GM12878 (cell line): ENCODE data around the gene ZNFX1. TPM values are rescaled to one million over a fixed set of nuclear protein-coding genes. Genes with fewer than 3 reads are reported as not detected.

ENCODE experiments used
- ATAC-seq: fragments of 200-7000 bp; cut with Tn5 transposase; 3 replicates; pipeline ENCODE4 v1.9.1; 2020; ENCODE audit warnings: mild to moderate bottlenecking, moderate library complexity
- BruUV-seq: library from RNA; stranded (reverse); fragments of 400-500 nt; replicated peaks from 2 replicates; lab custom pipeline; 2021; lab: Mats Ljungman, UMichigan
- CTCF ChIA-PET: fragments of 300-600 bp; sonication (Branson Sonifier 250); formaldehyde crosslinking; extraction: SDS; loops from one replicate; lab custom pipeline; 2021; ENCODE audit warnings: inconsistent platforms; lab: Yijun Ruan, JAX
- POLR2A ChIA-PET: fragments of 350-600 bp; formaldehyde crosslinking; extraction: SDS; loops from one replicate; lab custom pipeline; 2021; ENCODE audit warnings: inconsistent platforms; lab: Charles Lee
- RAD21 ChIA-PET: fragments of 300-600 bp; sonication (Branson Sonifier 250); formaldehyde crosslinking; loops from one replicate; lab custom pipeline; 2023; ENCODE audit warnings: antibody characterized with exemption; ENCODE audit not compliant: unreplicated experiment; lab: Charles Lee
- SMC1A ChIA-PET: fragments of 300-600 bp; sonication (Branson Sonifier 250); formaldehyde crosslinking; loops from one replicate; lab custom pipeline; 2023; ENCODE audit not compliant: unreplicated experiment, uncharacterized antibody; lab: Charles Lee
- DNase-seq: peaks from one replicate; pipeline ENCODE4 v3.0.0-alpha.2; 2011; ENCODE audit warnings: low read depth, low spot score
- FAIRE-seq: peaks from 3 replicates; lab custom pipeline; 2011; peaks lifted over from hg19 to GRCh38; lab: Jason Lieb, UNC
- H2AFZ ChIP-seq: 2 replicates; pipeline ENCODE4 v1.6.0; 2011; ENCODE audit warnings: low read depth, low read length, control low read depth; ENCODE audit not compliant: control insufficient read depth
- H3K27ac ChIP-seq: 2 replicates; pipeline ENCODE4 v1.5.1; 2011; ENCODE audit warnings: control low read depth; ENCODE audit not compliant: control insufficient read depth, insufficient read depth
- H3K27me3 ChIP-seq, 2 experiments: replicated peaks in 1 of 2; 2 replicates each; pipeline versions ENCODE4 v1.6.0 to v1.6.1; 2011; ENCODE audit warnings: low read length in 1 of 2; ENCODE audit not compliant: control insufficient read depth in 2 of 2, insufficient read depth in 2 of 2
- H3K36me3 ChIP-seq, 2 experiments: 2 replicates each; pipeline ENCODE4 v1.5.1; 2011; ENCODE audit warnings: low read length in 1 of 2; ENCODE audit not compliant: control insufficient read depth in 2 of 2, insufficient read depth in 2 of 2
- H3K4me1 ChIP-seq: 2 replicates; pipeline ENCODE4 v1.6.1; 2011; ENCODE audit warnings: mild to moderate bottlenecking, low read length, moderate library complexity, mixed read lengths; ENCODE audit not compliant: control insufficient read depth, insufficient read depth
- H3K4me2 ChIP-seq: 2 replicates; pipeline ENCODE4 v1.6.0; 2011; ENCODE audit warnings: control low read depth; ENCODE audit not compliant: control insufficient read depth, insufficient read depth
- H3K4me3 ChIP-seq: fragments of 200-600 bp; sonication (generic); 2 replicates; pipeline ENCODE4 v1.5.1; 2016
- H3K79me2 ChIP-seq: 2 replicates; pipeline ENCODE4 v1.6.0; 2011; ENCODE audit warnings: low read length; ENCODE audit not compliant: control insufficient read depth, insufficient read depth
- H3K9ac ChIP-seq: 2 replicates; pipeline ENCODE4 v1.8.0; 2011; ENCODE audit warnings: low read length, control low read depth, mixed read lengths; ENCODE audit not compliant: control insufficient read depth, insufficient read depth
- H3K9me3 ChIP-seq: replicated peaks from 3 replicates; pipeline ENCODE4 v1.5.1; 2011; ENCODE audit warnings: mild to moderate bottlenecking, low read length; ENCODE audit not compliant: control insufficient read depth, insufficient read depth
- H4K20me1 ChIP-seq: 2 replicates; pipeline ENCODE4 v1.6.0; 2011; ENCODE audit not compliant: control insufficient read depth, insufficient read depth
- BMI1 ChIP-seq: fragments of 450-650 bp; IDR thresholded peaks from 2 replicates; pipeline ENCODE4 v1.6.1; 2016; ENCODE audit warnings: mild to moderate bottlenecking, moderate library complexity, borderline replicate concordance
- HDAC6 ChIP-seq: fragments of 200-600 bp; sonication (generic); IDR thresholded peaks from one replicate; pipeline ENCODE4 v1.8.0; 2017; ENCODE audit warnings: antibody characterized with exemption; ENCODE audit not compliant: unreplicated experiment
- NR2C1 ChIP-seq: fragments of 450-650 bp; IDR thresholded peaks from 2 replicates; pipeline ENCODE4 v1.6.1; 2017; ENCODE audit warnings: antibody characterized with exemption, mild to moderate bottlenecking, moderate library complexity
- SIN3A ChIP-seq: IDR thresholded peaks from 2 replicates; pipeline ENCODE4 v1.6.1; 2012; ENCODE audit warnings: low read depth, low read length, improper control_type of control experiment
- WRNIP1 ChIP-seq: IDR thresholded peaks from 2 replicates; pipeline ENCODE4 v1.6.1; 2011; ENCODE audit warnings: low read depth, low read length, improper control_type of control experiment, borderline replicate concordance
- WGBS: methylation state at CpG from one replicate; pipeline ENCODE4 v1.1.6; 2016; ENCODE audit warnings: low lambda C conversion rate; ENCODE audit not compliant: insufficient replicate concordance, insufficient coverage; ENCODE audit errors: missing lambda C conversion rate; 5-methylcytosine and 5-hydroxymethylcytosine counted together
- in situ Hi-C: fragments of 300-500 bp; cut with MboI; formaldehyde crosslinking; loops from 9 replicates; pipeline ENCODE4 v1.14.3; 2018; ENCODE audit warnings: mixed read lengths
- intact Hi-C: fragments of 100-400 bp; cut with micrococcal nuclease; formaldehyde crosslinking; loops from one replicate; pipeline ENCODE4 v1.14.2; 2022; ENCODE audit not compliant: unreplicated experiment
- polyA plus RNA-seq, 11 experiments: library from polyadenylated mRNA; depleted of rRNA in 4 of 11; unstranded in 6 of 11; stranded (reverse) in 5 of 11; fragments of >200 nt; fragmentation: Nextera tagmentation in 4 of 11; fragmentation: Illumina TruSeq in 1 of 11; extraction: Ambion mirVana in 4 of 11; extraction: Trizol in 1 of 11; gene quantifications; 1 replicate in 1 of 11; 2 replicates in 10 of 11; pipeline versions ENCODE4 v1.2.1 to v1.2.3, GENCODE V29; 2011 to 2016; ENCODE audit warnings: inconsistent platforms in 2 of 11, missing spikeins in 2 of 11, low read depth in 1 of 11
- total RNA-seq, 4 experiments: library from RNA; depleted of rRNA in 3 of 4; stranded (reverse); fragments of >200 nt in 3 of 4; fragmentation: Illumina TruSeq in 1 of 4; extraction: Trizol in 1 of 4; gene quantifications; 2 replicates each; pipeline versions ENCODE4 v1.2.1 to v1.2.3, GENCODE V29; 2013 to 2021
- TF ChIP-seq, protein P1 (sequence below): fragments of 450-650 bp; IDR thresholded peaks from 2 replicates; pipeline ENCODE4 v1.6.1; 2017; ENCODE audit warnings: borderline replicate concordance

Gene ZNFX1
- total and polyA plus RNA-seq, 10 of the 15 experiments (the other 5 are each of a cell fraction or from before 2014, with no cell fraction given): 7.4 to 31.5 (median 25.6) TPM

DNA sequence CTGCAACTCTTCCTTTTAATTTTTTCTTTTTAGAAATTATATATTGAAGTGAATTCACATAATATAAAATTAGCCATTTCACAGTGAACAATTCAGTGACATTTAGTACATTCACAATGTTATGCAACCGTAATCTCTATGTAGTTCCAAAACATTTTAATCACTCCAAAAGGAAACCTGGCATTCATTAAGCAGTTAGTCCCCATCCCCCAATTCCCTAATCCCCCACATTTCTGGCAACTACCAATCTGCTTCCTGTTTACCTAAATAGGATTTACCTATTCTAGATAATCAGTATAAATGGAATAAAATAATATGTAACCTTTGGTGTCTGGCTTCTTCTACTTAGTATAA lies 67.1 kb downstream of the ZNFX1 start:
- intact Hi-C loops (no loop called here), in situ Hi-C loops (no loop called here)
- ChIA-PET RAD21 (no interaction called here), SMC1A (interaction anchor here (1.5 kb wide), 1 partner anchor 78 kb away, joined by 6 read pairs; no protein-coding TSS in a partner anchor), CTCF (interaction anchor here (0.7 to 13.9 kb wide), 3 partner anchors 36 to 125 kb away, joined by 3 to 333 read pairs (median 4); no protein-coding TSS in a partner anchor), POLR2A (no interaction called here)
- Histone ChIP-seq H3K79me2 (no peaks in the 10 kb centered on the region), H3K9ac (no peak overlapping the region), H3K4me1 (no peaks in the 10 kb centered on the region), H4K20me1 (no peaks in the 10 kb centered on the region), H2AFZ (no peak overlapping the region), H3K36me3 (no peaks in the 10 kb centered on the region), H3K27ac (no peak overlapping the region), H3K4me2 (no peak overlapping the region), H3K9me3 (peaks cover 2% of the 10 kb centered on the region), H3K27me3 (no peaks in the 10 kb centered on the region), H3K4me3 (no peak overlapping the region)
- ATAC-seq (no peak), DNase-seq (no peak), FAIRE-seq (no peak)
- 79% methylated on average over 1 of the region's 1 CpG for WGBS
- TF ChIP-seq, protein P1, sequence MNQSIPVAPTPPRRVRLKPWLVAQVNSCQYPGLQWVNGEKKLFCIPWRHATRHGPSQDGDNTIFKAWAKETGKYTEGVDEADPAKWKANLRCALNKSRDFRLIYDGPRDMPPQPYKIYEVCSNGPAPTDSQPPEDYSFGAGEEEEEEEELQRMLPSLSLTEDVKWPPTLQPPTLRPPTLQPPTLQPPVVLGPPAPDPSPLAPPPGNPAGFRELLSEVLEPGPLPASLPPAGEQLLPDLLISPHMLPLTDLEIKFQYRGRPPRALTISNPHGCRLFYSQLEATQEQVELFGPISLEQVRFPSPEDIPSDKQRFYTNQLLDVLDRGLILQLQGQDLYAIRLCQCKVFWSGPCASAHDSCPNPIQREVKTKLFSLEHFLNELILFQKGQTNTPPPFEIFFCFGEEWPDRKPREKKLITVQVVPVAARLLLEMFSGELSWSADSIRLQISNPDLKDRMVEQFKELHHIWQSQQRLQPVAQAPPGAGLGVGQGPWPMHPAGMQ: no peak
- TF ChIP-seq BMI1 (no peak), NR2C1 (no peak), HDAC6 (no peak), SIN3A (no peak), WRNIP1 (no peak)
- BruUV-seq: no TSS peak
